Cardiac muscle cell (in vitro differentiated cells and primary cell): Measurements from ENCODE around the gene SPAG7. TPM values are rescaled to one million over a fixed set of nuclear protein-coding genes. Genes with fewer than 3 reads are reported as not detected.
"Not testable (repeated sequence)": the region's sequence is repeated elsewhere in the genome, so short reads cannot be mapped to it uniquely, and the experiment has no call there.

Experiments
- DNase-seq, 2 donors: peaks; one replicate each; pipeline versions ENCODE4 v3.0.0 to v3.0.0-alpha.2; 2010 to 2017; ENCODE audit warnings: low read depth in 1 of 2, low spot score in 1 of 2
- H3K27ac ChIP-seq: fragments of 200-600 bp; sonication (generic); 2 replicates; pipeline ENCODE4 v1.5.1; 2016
- H3K27me3 ChIP-seq: fragments of 200-600 bp; sonication (generic); 2 replicates; pipeline ENCODE4 v1.6.0; 2016; ENCODE audit warnings: control low read depth
- H3K36me3 ChIP-seq: fragments of 200-600 bp; sonication (generic); 2 replicates; pipeline ENCODE4 v1.5.1; 2016; ENCODE audit warnings: control low read depth
- H3K4me1 ChIP-seq: fragments of 200-600 bp; sonication (generic); 2 replicates; pipeline ENCODE4 v1.8.1; 2017; ENCODE audit warnings: low read depth, mild to moderate bottlenecking, mixed run types
- H3K4me3 ChIP-seq: fragments of 200-600 bp; sonication (generic); 2 replicates; pipeline ENCODE4 v1.5.1; 2016; ENCODE audit warnings: mild to moderate bottlenecking
- H3K9me3 ChIP-seq: fragments of 200-600 bp; sonication (generic); 2 replicates; pipeline ENCODE4 v1.5.1; 2017; ENCODE audit warnings: low read depth, mild to moderate bottlenecking, control low read depth
- CTCF ChIP-seq: IDR thresholded peaks from 2 replicates; pipeline ENCODE4 v1.5.1; 2012; ENCODE audit warnings: low read depth, mild to moderate bottlenecking, low read length
- polyA plus RNA-seq: library from polyadenylated mRNA; unstranded; fragments of >200 nt; fragmentation: Nextera tagmentation; extraction: Ambion mirVana; gene quantifications from 2 replicates; pipeline ENCODE4 v1.2.1, GENCODE V29; 2016
- total RNA-seq: library from RNA; depleted of rRNA; stranded (reverse); fragments of >200 nt; gene quantifications from 2 replicates; pipeline ENCODE4 v1.2.3, GENCODE V29; 2016

Gene SPAG7
- total and polyA plus RNA-seq, 2 experiments from 2014 or later, result 227 to 399 TPM

DNA sequence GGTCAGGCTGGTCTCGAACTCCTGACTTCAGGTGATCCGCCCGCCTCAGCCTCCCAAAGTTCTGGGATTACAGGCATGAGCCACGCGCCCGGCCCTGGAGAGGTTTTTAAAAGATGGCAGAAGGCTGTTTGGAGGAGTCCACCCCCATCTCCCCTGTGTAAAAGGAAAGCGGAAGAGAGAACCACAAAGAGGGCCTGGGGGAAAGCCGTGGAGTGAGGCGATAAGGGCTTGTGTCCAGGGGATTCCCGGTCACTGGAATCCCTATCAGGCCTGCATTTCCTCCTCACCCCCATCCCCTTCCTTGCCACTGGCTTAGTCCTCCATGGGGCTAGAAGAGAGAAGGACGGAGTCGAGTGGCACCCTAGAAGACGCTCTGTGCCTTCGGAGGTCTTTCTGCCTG lies 35.7 kb downstream of the SPAG7 start, which contains the start of gene GP1BA:
Gene GP1BA (plus strand): TSS at position 315 of the 400 bp plus-strand sequence. CDS start 328 bp downstream, outside the sequence.
- Histone ChIP-seq H3K36me3 (no peaks in the 10 kb centered on the region), H3K4me3 (no peak within 1 kb of the TSS), H3K4me1 (no peaks in the 10 kb centered on the region), H3K9me3 (no peaks in the 10 kb centered on the region), H3K27ac (no peak within 1 kb of the TSS), H3K27me3 (no peaks in the 10 kb centered on the region)
- TF ChIP-seq CTCF, result no peak
- no peak for DNase-seq

- Histone ChIP-seq H3K27me3 (no peaks in the 10 kb centered on the region), H3K4me3 (no peak overlapping the region), H3K9me3 (no peaks in the 10 kb centered on the region), H3K36me3 (no peaks in the 10 kb centered on the region), H3K4me1 (no peaks in the 10 kb centered on the region), H3K27ac (no peak overlapping the region)
- TF ChIP-seq CTCF, result no peak
- DNase-seq, result no peak
These were observed 38.7 kb downstream of the SPAG7 start for GRCh38 chr17:4928881-4929280.

DNA sequence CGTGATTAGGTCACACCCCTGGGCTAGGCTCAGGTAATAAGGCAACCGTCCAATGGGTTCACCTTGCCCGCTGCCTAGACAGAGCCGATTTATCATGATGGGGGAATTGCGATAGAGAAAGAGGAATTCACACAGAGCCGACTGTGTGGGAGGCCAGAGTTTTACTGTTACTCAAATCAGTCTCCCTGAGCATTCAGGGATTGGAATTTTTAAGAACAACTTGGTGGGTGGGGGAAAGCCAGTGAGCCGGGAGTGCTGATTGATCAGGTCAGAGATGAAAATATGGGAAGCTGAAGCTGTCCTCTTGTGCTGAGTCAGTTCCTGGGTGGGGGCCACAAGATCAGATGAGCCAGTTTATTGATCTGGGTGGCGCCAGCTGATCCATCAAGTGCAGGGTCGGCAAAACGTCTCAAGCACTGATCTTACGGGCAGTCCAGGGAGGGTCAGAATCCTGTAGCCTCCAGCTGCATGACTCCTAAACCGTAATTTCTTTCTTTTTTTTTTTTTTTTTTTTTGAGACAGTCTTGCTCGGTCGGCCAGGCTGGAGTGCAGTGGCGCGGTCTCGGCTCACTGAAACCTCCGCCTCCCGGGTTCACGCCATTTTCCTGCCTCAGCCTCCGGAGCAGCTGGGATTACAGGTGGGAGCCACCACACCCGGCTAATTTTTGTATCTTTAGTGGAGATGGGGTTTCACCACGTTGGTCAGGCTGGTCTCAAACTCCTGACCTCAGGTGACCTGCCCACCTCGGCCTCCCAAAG lies 40.9 kb downstream of the SPAG7 start:
- H3K9me3 ChIP-seq, H3K36me3 ChIP-seq, H3K27me3 ChIP-seq, H3K27ac ChIP-seq, H3K4me1 ChIP-seq, H3K4me3 ChIP-seq, DNase-seq: not testable (repeated sequence)

GRCh38 chr17:4921320-4921719 lies 46.3 kb downstream of the SPAG7 start:
- Histone ChIP-seq H3K4me3 (no peak overlapping the region), H3K4me1 (peaks cover 7% of the 10 kb centered on the region), H3K27me3 (no peaks in the 10 kb centered on the region), H3K27ac (no peak overlapping the region), H3K36me3 (no peaks in the 10 kb centered on the region), H3K9me3 (no peaks in the 10 kb centered on the region)
- no peak for TF ChIP-seq CTCF
- no peak for DNase-seq

- H3K27ac ChIP-seq, result no peak overlapping the region
- no peak for TF ChIP-seq CTCF
- peak in 1 of 2 donors; percentile 78 for DNase-seq
- no peaks in the 10 kb centered on the region for H3K36me3 ChIP-seq
- no peaks in the 10 kb centered on the region for H3K9me3 ChIP-seq
- no peaks in the 10 kb centered on the region for H3K27me3 ChIP-seq
- H3K4me1 ChIP-seq, result peaks cover 7% of the 10 kb centered on the region
- no peak overlapping the region for H3K4me3 ChIP-seq
These were observed 47.1 kb downstream of the SPAG7 start for GRCh38 chr17:4920351-4921048.

DNA sequence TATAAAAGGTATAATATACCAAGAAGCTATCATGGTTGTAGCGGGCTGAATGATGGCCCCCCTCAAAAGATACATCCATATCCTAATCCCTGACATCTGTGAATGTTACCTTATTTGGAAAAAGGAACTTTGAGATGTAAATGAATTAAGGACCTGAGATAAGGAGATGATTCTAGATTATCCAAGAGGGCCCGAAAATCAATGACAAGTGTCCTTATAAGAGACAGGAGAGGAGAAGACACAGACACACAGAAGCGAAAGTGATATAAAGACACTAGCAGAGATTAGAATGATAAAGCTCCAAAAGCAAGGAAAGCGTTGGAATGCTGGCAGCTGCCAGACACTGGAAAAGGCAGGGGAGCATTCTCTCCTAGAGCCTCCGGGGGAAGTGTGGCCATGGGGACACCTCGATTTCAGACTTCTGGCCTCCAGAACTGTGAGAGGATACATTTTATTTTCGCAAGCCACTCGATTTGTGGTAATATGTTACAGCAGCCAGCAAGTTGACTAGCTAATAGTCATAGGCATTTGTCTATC lies 48.0 kb downstream of the SPAG7 start:
- H3K27me3 ChIP-seq, result no peaks in the 10 kb centered on the region
- H3K36me3 ChIP-seq, result no peaks in the 10 kb centered on the region
- DNase-seq, result no peak
- no peak for TF ChIP-seq CTCF
- peak overlapping the region; percentile 48 for H3K27ac ChIP-seq
- H3K4me1 ChIP-seq, result peaks cover 7% of the 10 kb centered on the region
- no peaks in the 10 kb centered on the region for H3K9me3 ChIP-seq
- no peak overlapping the region for H3K4me3 ChIP-seq

DNA sequence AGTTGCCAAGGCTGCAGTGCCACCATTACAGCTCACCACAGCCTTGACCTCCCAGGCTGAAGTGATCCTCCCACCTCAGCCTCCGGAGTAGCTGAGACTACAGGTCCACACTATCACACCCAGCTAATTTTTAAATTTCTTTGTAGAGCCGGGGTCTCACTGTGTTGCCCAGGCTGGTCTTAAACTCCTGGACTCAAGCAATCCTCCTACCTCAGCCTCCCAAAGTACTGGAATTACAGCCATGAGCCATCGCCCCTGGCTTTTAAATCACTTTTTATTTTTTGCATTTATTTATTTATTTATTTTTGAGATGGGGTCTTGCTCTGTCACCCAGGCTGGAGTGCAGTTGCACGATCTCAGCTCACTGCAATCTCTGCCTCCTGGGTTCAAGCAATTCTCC lies 53.1 kb downstream of the SPAG7 start:
- not testable (repeated sequence) for H3K27me3 ChIP-seq, H3K36me3 ChIP-seq, H3K4me3 ChIP-seq, DNase-seq, H3K9me3 ChIP-seq, H3K4me1 ChIP-seq, H3K27ac ChIP-seq
